ENCODE results near the gene SMCO1.
A peak's percentile ranks its signal among the peaks of the same experiment; 100 is the strongest.
"Not testable (repeated sequence)": the region's sequence is repeated elsewhere in the genome, so short reads cannot be mapped to it uniquely, and the experiment has no call there.

Gene SMCO1

GRCh38 chr3:196519718-196520082 lies 4.6 kb upstream of the SMCO1 start:
- DNase-seq: no peak

- peak; percentile 55 for DNase-seq
Observed at GRCh38 chr3:196518966-196519717, 4.0 kb upstream of the SMCO1 start.

GRCh38 chr3:196517919-196518318 lies 2.8 kb upstream of the SMCO1 start:
- DNase-seq: no peak

- DNase-seq: no peak
Observed at GRCh38 chr3:196517162-196517800, 2.1 kb upstream of the SMCO1 start.

DNA sequence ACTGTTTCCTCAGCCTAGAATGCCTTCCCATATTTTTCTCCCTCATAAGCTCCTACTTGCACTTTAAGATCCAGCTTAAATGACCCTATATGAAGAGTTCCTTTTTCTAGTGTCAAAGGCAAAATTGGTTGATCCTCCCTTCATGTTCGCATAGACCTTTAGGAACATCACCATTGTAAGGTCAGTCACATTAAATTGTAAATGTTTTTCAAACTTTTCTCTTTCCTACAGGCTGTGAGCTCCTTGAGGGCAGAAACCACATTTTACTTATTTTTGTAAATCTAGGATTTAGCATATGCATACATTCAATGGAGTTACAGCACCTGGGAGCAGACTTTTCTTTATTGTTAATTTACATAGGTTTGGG lies 813 bp downstream of the SMCO1 start:
- no peak for DNase-seq

GRCh38 chr3:196513697-196514349 lies 1.3 kb downstream of the SMCO1 start:
- no peak for DNase-seq

DNA sequence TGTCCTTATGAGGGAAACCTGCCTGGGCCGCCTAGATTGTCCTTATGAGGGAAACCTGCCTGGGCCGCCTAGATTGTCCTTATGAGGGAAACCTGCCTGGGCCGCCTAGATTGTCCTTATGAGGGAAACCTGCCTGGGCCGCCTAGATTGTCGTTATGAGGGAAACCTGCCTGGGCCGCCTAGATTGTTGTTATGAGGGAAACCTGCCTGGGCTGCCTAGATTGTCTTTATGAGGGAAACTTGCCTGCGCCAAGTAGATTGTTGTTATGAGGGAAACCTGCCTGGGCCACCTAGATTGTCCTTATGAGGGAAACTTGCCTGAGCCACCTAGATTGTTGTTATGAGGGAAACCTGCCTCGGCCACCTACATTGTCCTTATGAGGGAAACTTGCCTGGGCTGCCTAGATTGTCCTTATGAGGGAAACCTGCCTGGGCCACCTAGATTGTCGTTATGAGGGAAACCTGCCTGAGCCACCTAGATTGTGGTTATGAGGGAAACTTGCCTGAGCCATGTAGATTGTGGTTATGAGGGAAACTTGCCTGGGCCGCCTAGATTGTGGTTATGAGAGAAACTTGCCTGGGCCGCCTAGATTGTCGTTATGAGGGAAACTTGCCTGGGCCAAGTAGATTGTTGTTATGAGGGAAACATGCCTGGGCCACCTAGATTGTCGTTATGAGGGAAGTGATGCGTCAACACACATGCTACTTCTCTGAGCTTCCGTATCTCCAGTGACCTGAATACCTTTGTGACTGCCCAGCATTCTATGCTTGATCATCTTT lies 3.3 kb downstream of the SMCO1 start:
- DNase-seq: not testable (repeated sequence)

DNA sequence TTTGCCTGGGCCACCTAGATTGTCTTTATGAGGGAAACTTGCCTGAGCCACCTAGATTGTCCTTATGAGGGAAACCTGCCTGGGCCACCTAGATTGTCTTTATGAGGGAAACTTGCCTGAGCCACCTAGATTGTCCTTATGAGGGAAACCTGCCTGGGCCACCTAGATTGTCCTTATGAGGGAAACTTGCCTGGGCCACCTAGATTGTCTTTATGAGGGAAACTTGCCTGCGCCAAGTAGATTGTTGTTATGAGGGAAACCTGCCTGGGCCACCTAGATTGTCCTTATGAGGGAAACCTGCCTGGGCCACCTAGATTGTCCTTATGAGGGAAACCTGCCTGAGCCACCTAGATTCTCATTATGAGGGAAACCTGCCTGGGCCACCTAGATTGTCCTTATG lies 4.0 kb downstream of the SMCO1 start:
- not testable (repeated sequence) for DNase-seq

DNA sequence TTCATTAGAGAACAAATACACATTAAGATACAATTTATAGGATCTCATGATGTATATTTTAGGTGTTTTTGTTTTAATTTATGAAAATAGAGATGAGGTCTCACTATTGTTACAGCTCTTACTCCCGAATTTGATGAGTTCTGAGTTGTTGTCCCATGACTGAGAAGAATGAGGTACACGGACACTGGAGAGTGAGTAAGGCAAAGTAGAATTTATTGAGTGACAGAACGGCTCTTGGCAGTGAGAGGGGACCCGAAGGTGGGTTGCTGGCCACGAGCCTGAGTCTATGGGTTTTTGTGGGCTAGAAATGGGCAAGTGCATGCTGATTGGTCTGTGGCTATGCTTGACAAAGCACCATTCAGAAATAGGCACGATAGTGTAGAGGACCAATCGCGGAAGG lies 8.5 kb downstream of the SMCO1 start:
- DNase-seq: no peak

- no peak for DNase-seq
Observed at GRCh38 chr3:196504556-196504955, 10.6 kb downstream of the SMCO1 start.

DNA sequence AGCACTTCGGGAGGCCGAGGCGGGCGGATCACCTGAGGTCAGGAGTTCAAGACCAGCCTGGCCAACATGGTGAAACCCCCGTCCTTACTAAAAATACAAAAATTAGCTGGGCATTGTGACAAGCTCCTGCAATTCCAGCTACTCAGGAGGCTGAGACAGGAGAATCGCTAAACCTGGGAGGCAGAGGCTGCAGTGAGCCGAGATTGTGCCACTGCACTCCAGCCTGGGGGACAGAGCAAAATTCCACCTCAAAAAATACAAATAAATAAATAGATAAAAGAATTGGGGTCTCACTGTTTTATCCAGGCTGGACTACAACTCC lies 11.1 kb downstream of the SMCO1 start:
- not testable (repeated sequence) for DNase-seq

GRCh38 chr3:196503196-196504076 lies 11.7 kb downstream of the SMCO1 start, which contains the start of gene RNF168:
Gene RNF168 (minus strand): TSS chr3:196503768. CDS start chr3:196503173, 595 bp downstream.
- DNase-seq: peak; percentile 94

- peak; percentile 92 for DNase-seq
Observed at GRCh38 chr3:196502775-196503195, 12.4 kb downstream of the SMCO1 start.

DNA sequence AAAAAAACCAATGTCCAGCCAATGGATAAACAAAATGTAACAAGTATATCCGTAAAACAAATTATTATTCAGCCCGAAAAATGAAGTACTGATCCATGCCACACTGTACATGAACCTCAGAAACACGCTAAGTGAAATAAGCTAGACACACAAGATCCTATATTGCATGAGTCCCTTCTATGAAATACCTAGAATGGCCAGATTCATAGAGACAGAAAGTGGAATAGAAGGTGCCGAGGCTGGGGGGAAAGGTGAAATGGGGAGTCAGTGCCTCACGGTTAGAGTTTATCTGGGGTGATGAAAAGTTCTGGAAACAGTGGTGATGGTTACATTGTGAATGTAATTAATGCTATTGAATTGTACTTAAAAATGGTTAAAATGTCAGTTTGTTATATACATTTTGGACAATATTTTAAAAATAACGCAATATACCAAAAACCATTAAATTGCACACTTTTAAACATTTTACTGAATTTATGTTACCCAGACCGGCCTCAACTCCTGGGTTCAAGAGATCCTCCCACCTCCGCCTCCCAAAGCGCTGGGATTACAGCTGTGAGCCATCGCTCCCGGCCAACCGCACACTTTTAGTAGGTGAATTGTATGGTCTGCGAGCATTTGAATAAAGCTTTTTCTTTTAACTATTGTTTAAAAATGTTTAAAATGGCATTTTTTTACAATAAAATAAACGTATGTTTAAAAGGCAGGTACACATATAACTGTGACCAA lies 13.7 kb downstream of the SMCO1 start:
- DNase-seq: peak; percentile 61

GRCh38 chr3:196499807-196500524 lies 15.2 kb downstream of the SMCO1 start:
- no peak for DNase-seq

GRCh38 chr3:196499061-196499460 lies 16.1 kb downstream of the SMCO1 start:
- DNase-seq: no peak

- no peak for DNase-seq
Observed at GRCh38 chr3:196498297-196498696, 16.8 kb downstream of the SMCO1 start.

- DNase-seq: no peak
Observed at GRCh38 chr3:196496183-196496582, 19.0 kb downstream of the SMCO1 start.

DNA sequence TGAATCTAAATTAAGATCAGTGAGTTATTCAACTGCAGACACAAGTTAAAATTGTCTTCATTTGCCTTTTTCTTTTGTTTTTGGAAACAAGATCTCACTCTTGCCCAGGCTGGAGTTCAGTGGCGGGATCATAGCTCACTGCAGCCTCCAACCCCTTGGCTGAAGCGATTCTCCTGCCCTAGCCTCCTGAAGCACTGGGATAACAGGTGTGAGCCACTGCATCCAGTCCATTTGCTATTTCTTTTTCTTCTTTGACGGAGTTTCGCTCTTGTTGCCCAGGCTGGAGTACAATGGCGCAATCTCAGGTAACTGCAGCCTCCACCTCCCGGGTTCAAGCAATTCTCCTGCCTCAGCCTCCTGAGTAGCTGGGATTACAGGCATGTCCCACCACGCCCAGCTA lies 21.9 kb downstream of the SMCO1 start:
- no peak for DNase-seq

DNA sequence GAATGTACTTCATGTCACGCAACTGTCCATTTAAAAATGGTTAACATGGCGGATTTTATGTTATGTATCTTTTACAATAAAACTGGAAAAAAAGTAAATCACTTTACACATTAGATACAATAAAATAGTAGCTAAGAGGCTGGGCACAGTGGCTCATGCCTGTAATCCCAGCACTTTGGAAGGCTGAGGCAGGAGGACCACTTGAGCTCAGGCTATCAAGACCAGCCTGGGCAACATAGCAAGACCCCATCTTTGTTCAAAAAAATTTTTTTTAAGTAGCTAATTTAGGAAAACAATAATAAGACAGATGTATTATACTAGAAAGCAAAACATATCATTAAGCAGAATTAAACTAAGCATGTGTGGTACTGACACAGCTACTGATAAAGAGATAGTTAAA lies 23.1 kb downstream of the SMCO1 start:
- DNase-seq: no peak

- DNase-seq: no peak
Observed at GRCh38 chr3:196489747-196490146, 25.4 kb downstream of the SMCO1 start.
